Ovary (tissue), 9 donors: ENCODE measurements around the gene SRMS. TPM values are rescaled to one million over a fixed set of nuclear protein-coding genes. Genes with fewer than 3 reads are reported as not detected.
"Not testable (repeated sequence)": the region's sequence is repeated elsewhere in the genome, so short reads cannot be mapped to it uniquely, and the experiment has no call there.

Experiments
- DNase-seq, 5 donors: peaks; one replicate each; pipeline ENCODE4 v3.0.0-alpha.2; 2019 to 2020
- H3K27ac ChIP-seq, 2 donors: fragments of 200-600 bp; one replicate each; pipeline versions ENCODE4 v1.5.1 to v1.8.0; 2019 to 2022
- H3K27me3 ChIP-seq: fragments of 200-600 bp; one replicate; pipeline ENCODE4 v1.8.0; 2022
- H3K36me3 ChIP-seq: fragments of 200-600 bp; sonication (generic); one replicate; pipeline ENCODE4 v1.5.1; 2019
- H3K4me1 ChIP-seq: one replicate; pipeline ENCODE4 v1.8.1; 2013; ENCODE audit warnings: mild to moderate bottlenecking, moderate library complexity; ENCODE audit not compliant: insufficient read depth
- H3K4me3 ChIP-seq: fragments of 200-600 bp; sonication (generic); one replicate; pipeline ENCODE4 v1.5.1; 2017
- H3K9me3 ChIP-seq, 2 donors: fragments of 200-600 bp in 1 of 2; sonication (generic) in 1 of 2; one replicate each; pipeline versions ENCODE4 v1.5.1 to v1.8.1; 2013 to 2019; ENCODE audit warnings: mild to moderate bottlenecking in 1 of 2, moderate library complexity in 1 of 2
- CTCF ChIP-seq, 3 donors: fragments of 450-650 bp in 2 of 3; fragments of 200-600 bp in 1 of 3; IDR thresholded peaks; one replicate each; pipeline versions ENCODE4 v1.5.1 to v1.8.0; 2016 to 2022; ENCODE audit warnings: antibody characterized with exemption in 3 of 3, mild to moderate bottlenecking in 1 of 3
- EP300 ChIP-seq: sonication (generic); formaldehyde crosslinking; IDR thresholded peaks from one replicate; pipeline ENCODE4 v1.6.1; 2017; ENCODE audit warnings: antibody characterized with exemption
- POLR2A ChIP-seq: fragments of 450-650 bp; IDR thresholded peaks from one replicate; pipeline ENCODE4 v1.6.1; 2017; ENCODE audit warnings: antibody characterized with exemption, mild to moderate bottlenecking, moderate library complexity
- WGBS, 3 donors: extraction: QIAGEN DNeasy Blood & Tissue Kit in 1 of 3; methylation state at CpG; one replicate each; pipeline versions ENCODE4 v1.1.5 to v1.1.7; 2013 to 2017; 5-methylcytosine and 5-hydroxymethylcytosine counted together
- intact Hi-C, 4 donors: fragments of 100-400 bp; cut with DNase I; formaldehyde crosslinking; loops; one replicate each; pipeline versions ENCODE4 v1.11.0 to v1.15.1; 2022 to 2023
- polyA plus RNA-seq, 2 donors: library from polyadenylated mRNA; stranded (reverse); fragments of 200-250 nt in 1 of 2; fragments of 350-450 nt in 1 of 2; fragmentation: Illumina TruSeq in 1 of 2; extraction: RNeasy Lipid Tissue Mini Kit (QIAGEN cat#74804) in 1 of 2; gene quantifications; one replicate each; pipeline ENCODE4 v1.2.3, GENCODE V29; 2013 to 2014
- total RNA-seq, 7 donors: library from RNA; depleted of rRNA in 2 of 7; stranded (reverse); fragments of >200 nt in 2 of 7; fragmentation: NEBNext Ultra II Directional in 3 of 7; extraction: Animal tissue kit (Norgen Biotek cat#: 25700) in 3 of 7; gene quantifications; one replicate each; pipeline versions ENCODE4 v1.1.0 to v1.2.4, GENCODE V29; 2016 to 2023
- donor health status: DM: no; HTN: no; CAD: no; lungs with moderate emphysema.
- donor health status: DM: no; HTN: no; CAD: no.
- donor health status: Bipolar disorder and iron deficiency.
- donor health status: DM: yes; HTN: yes; CAD: no.
- donor health status: DM: no; HTN: no; CAD: no.
- donor health status: DM: yes; HTN: yes; CAD: no.

SRMS gene
- total and polyA plus RNA-seq, 9 donors, result not detected

GRCh38 chr20:63572071-63572787 is 24.7 kb upstream of the SRMS start:
- intact Hi-C loops, result no loop called here

GRCh38 chr20:63571087-63571478 is 23.5 kb upstream of the SRMS start:
- H3K36me3 ChIP-seq, intact Hi-C loops, H3K4me3 ChIP-seq, H3K27ac ChIP-seq, H3K4me1 ChIP-seq, DNase-seq, H3K9me3 ChIP-seq, H3K27me3 ChIP-seq: not testable (repeated sequence)
- 50 to 76% (median 58%) methylated on average over 6 to 11 of the region's 11 CpGs for WGBS, 3 donors

More at GRCh38 chr20:63572071-63572787, 24.7 kb upstream of the SRMS start:
- WGBS, 3 donors, result 86 to 92% (median 87%) methylated on average over 34 to 48 of the region's 48 CpGs
- H3K27ac ChIP-seq, result no peak overlapping the region
- TF ChIP-seq CTCF (IDR thresholded peaks at IDR 0.05), result no peak
- TF ChIP-seq POLR2A, result no peak
- TF ChIP-seq EP300, result no peak
- H3K4me3 ChIP-seq, result no peak overlapping the region
- DNase-seq, result no peak
- H3K36me3 ChIP-seq, result no peaks in the 10 kb centered on the region
- H3K4me1 ChIP-seq, result peaks cover 5% of the 10 kb centered on the region
- H3K27me3 ChIP-seq, result no peaks in the 10 kb centered on the region
- H3K9me3 ChIP-seq, result no peaks in the 10 kb centered on the region

- Histone ChIP-seq H3K27ac (no peak overlapping the region), H3K36me3 (no peaks in the 10 kb centered on the region), H3K4me3 (no peak overlapping the region), H3K27me3 (no peaks in the 10 kb centered on the region), H3K4me1 (peaks cover 5% of the 10 kb centered on the region), H3K9me3 (no peaks in the 10 kb centered on the region)
- intact Hi-C loops, result no loop called here
- DNase-seq, result no peak
- TF ChIP-seq POLR2A, result no peak
- TF ChIP-seq EP300, result no peak
- TF ChIP-seq CTCF (IDR thresholded peaks at IDR 0.05), result no peak
- 87 to 90% (median 88%) methylated on average over 22 to 28 of the region's 28 CpGs for WGBS, 3 donors
Observed at GRCh38 chr20:63570281-63571086, 22.9 kb upstream of the SRMS start.

- H3K4me1 ChIP-seq, result peaks cover 5% of the 10 kb centered on the region
- no peak overlapping the region for H3K27ac ChIP-seq
- H3K9me3 ChIP-seq, result no peaks in the 10 kb centered on the region
- H3K36me3 ChIP-seq, result no peaks in the 10 kb centered on the region
- no peaks in the 10 kb centered on the region for H3K27me3 ChIP-seq
- TF ChIP-seq CTCF (IDR thresholded peaks at IDR 0.05), result no peak
- TF ChIP-seq POLR2A, result no peak
- no peak for TF ChIP-seq EP300
- intact Hi-C loops, result no loop called here
- 88 to 92% (median 91%) methylated on average over 44 to 46 of the region's 46 CpGs for WGBS, 3 donors
- DNase-seq, result no peak
- H3K4me3 ChIP-seq, result no peak overlapping the region
Observed at GRCh38 chr20:63568986-63569949, 21.7 kb upstream of the SRMS start.
